ENCODE measurements around the gene MRPS5.
A peak's percentile ranks its signal among the peaks of the same experiment; 100 is the strongest.

MRPS5 gene

DNA sequence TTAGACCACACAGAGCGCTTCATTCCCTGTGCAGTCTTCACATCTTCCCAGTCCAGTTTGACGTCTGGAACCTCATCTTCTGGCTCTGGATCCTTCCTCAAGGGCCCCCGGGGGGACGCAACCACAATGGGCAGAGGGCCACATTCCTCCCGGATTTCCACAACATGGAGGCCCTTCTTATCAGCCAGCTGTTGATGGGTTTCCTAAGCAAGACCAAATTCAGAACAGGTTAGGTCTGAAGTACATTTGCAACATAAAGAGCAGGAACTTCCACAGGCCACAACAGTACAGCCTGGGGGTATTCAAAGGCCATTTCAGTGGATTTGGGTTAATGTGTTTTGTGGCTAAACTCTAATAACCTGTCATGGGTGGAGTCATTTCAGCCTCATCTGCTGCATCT, 34.2 kb downstream of the MRPS5 start:
- no peak for DNase-seq (ENCODE audit: low spot score)

DNA sequence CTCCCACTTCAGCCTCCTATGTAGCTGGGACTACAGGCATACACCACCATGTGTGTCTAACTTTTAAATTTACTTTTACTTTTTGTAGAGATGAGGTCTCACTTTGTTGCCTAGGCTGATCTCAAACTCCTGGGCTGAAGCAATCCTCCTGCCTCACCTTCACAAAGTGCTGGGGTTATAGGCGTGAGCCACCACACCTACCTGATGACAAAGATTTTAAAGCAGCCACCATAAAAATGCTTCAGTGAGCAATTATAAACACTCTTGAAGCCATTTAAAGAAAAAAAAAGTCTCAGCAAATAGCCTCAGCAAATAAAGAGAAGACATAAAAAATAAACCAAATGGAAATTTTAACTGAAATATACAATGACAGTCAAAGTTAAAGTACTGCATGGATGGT, 35.6 kb downstream of the MRPS5 start:
- no peak for DNase-seq (ENCODE audit: low spot score)

DNA sequence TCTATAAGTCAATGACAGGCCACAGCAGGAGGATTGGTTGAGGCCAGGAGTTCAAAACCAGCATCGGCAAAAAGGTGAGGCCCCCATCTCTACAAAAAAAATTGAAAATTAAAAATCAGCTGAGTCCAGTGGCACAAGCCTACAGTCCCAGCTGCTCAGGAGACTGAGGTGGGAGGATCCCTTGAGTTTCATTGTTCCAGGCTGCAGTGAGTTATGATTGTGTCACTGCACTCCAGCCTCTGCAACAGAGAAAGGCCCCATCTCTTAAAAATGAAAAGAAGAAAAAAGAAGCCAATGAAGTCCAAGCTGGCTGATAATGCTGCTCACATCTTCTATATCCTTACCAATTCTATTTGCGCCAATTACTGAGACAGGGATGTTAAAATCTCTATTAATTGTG, 39.1 kb downstream of the MRPS5 start:
- no peak for DNase-seq (ENCODE audit: low spot score)

DNA sequence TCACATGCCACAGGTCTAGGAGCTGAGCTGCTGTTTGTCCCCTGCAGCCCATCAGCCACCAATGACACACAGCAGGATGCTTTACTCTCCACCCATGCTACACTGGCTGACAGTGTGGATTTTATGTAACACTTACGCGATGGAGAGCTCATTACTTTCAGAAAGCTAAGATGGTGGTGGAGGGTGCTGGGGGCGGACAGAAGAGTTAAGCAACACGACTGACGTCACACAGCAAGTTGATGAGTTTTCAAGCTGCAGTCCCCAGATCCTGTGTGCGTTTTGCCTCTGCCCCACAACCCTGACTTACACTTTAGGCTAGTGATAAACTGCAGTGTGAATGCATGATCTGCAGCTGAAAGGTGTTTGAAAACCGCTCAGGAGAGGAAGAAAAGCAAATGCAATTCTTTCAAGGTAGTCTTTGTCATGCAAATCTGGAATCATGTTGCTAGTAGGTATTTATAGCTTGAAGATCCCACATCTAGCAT, 42.4 kb downstream of the MRPS5 start:
- peak; percentile 6 for DNase-seq (ENCODE audit: low spot score)

DNA sequence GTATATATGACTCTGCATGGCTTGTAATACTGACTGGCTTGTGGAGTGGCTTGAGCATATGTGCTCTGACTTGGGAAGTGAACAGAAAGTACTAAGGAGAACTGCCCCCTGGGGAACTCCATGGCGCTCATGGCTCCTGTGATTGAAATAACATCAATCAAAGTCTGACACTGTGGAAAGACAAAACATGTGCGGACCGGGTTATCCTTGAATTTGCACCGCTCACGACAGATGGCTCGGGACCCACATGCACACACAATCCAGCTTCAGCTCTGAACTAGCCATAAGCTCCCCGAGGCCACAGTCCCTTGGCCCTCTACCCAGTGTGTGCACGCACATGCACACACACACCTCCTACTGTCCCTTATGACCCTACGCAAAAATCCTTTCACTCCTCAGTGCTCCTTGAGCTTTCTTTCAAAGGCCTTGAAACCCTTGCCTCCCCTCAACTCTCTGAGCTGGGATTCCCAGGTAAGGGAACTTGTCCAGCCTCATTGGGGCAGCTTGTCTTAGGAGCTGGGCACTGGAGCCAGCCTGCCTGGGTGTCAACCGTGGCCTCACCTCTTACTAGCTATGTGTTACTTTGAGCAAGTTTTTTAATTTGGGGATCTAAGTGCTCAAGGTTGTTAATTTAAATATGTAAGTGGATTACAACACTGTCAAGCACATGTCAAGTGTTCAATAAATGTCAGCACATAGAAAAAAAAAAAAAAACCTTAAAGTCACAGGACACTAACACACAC, 43.6 kb downstream of the MRPS5 start:
- DNase-seq (ENCODE audit: low spot score) = peak; percentile 16

DNA sequence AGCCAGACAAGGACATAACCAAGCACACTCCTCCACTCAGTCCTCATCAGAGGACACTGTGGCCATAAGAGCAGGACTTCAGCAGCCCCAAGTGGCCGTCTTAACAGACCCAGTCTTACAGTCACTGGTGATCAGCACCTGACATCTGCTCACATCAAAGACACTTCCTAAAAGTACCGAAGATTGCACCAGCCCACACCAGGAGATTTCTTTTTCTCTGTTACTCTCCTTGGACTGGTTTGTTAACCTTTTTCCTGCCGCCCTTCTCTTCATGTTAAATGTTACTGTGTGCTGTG, 44.1 kb downstream of the MRPS5 start:
- DNase-seq (ENCODE audit: low spot score) = peak; percentile 79

DNA sequence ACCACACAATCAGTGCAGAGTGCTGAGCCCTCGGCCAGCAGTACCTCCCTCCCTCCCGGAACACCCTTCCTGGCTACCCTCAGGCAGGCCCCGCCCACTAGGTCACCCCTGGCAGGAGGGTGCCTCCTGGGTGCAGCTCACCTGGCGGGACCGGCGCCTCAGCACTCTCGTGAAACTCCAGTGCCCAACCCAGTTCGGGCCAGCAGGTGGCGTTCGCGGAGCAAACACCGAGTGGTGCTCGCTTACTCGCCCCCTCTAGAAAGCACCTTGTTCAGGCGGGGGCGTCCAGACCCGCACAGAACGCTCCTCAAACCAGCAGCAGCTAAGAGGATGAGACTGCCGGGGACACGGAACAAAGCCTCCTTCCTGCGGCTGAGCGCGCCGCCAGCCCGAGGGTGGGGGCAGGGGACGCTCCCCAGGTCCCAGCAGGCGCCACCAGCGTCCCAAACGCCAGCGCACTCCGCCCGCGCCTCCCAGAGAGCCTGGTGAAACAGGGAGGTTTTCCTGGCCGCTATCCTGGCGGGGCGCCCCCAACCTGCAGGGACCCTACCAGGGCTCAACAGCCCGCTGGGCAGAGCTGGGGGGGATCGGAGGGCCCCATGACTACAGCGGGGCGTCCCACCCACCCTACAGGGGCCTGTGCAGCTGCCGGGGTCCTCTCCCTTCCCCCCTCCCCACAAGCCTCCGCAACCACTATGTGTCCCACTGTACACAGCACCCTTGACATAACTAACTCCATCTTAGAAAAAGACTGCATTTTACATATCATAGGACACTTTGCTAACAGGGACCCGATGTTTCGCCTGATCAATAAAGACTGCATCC, 44.7 kb downstream of the MRPS5 start:
- DNase-seq (ENCODE audit: low spot score) = peak; percentile 78

DNA sequence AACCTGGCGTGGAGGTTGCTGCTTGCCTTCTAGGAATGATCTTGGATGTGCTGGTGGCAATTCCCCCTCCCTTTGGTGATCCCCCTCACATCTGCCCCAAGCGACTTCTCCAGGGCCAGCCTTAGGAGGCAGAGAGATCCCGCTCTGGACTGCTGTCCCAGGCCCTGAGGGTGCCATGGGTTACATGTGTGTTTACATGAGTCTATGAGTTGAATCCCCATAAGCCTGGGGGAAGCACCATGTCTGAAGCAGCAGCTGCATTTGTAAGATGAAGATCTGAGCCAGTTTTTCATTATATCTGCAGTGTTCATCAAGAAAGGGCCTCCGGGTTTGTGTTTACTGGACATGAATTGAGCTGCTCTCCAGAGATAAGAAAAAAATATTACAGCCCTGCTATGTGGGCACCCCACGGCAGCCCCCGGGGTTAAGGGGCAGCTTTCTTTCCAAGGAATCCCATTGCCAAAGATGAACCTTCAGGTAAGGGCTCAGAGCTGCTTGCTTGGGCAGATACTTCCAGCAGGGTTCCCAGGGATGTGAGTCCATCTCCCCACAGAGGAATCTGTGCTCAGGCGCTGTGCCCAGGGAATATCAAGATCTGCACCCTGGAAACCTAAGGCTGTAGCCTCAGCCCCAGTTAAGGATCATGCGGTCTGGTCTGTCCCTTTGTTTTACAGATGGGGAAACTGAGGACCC, 46.0 kb downstream of the MRPS5 start:
- no peak for DNase-seq (ENCODE audit: low spot score)

DNA sequence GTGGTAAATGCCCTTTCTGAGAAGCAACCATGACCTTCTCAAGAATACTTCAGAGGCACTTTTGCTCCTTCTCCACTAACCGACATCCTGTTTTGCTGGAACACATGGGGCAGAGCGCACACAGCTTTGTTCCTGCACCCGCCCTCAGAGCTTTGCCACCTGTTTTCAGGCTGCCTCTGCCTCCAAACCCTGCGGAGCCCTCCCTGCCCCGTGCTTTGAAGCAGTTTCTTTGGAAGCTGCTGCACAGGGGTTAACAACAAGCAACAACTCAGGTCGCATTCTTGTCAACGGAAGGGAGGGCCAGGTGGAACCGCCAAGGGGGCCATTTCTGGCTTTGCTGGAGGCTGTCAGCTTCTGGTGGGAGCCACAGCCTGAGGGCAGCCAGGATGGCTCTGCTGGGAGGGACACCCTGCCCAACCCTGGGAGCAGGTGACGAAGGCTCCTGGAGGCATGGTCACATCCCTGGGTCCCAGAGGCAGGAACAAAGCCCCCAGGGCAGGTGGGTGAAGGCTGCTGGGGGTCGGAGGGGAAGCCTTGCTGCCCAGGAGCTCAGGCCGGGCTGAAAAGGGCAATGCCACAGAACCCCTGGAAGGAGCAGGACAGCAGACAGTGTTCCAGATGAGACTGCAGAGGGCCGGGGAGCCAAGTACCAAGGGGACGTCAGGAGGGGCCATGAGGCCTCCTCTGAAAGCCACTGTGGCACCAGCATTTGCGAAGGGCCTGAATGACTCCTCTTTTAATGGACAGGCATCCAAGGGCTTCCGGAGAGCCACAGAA, 46.8 kb downstream of the MRPS5 start:
- DNase-seq (ENCODE audit: low spot score) = no peak

DNA sequence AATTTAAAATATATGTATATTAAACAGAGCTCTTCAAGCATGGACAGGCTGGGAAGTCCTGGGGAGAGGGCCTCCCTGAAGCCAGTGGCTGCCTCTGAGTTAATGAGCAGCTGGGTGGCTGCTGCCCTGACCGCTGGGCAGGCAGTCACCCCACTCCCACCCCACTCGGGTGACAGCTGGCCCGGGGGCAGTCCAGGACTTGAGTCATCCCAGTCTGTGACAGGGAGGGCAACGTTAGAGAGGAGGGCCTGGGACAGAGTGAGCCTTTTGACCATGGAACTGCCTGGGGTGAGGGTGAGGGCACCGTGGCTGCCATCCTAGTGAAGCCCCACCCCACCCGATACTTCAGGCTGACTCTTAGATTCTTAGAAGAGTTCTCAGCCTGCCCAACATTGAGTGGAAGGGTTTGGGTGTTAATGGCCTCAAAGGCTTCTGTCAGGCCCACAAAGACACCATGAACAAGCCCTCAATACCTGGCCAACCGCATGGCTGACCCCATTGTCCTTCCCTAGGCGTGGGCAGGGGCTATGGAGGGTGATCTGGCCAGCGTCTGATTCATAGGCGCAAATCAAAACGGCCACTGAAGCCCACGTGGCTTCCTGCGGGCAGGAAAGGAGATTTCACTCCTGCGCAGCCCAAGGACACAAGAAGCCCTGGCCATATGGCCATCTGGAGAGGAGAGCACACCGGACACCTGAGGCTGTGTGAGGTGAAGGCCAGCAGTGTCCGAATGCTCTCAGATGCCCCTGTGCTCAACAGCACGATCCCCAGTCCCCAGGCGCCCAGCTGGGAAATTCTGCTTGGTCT, 47.5 kb downstream of the MRPS5 start:
- peak; percentile 96 for DNase-seq (ENCODE audit: low spot score)

DNA sequence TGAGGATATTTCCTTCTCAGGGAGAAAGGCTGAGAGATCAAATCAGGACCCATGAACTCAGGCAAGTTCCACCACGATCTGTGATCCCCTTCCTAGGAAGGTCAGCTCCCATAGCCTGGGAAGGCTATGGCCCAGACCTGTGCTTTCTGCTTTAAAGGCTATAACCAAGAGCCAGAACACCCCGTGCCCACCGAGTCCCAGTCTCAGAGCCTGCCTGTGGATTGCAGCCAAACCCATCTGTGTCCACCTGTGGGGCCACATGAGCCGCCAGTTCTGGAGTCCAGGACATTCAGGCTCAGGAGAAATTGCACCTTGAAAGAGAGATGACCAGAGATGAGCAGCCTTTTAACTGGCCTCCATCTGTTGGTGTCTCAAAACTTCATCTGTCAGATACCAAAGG, 49.2 kb downstream of the MRPS5 start:
- no peak for DNase-seq (ENCODE audit: low spot score)

DNA sequence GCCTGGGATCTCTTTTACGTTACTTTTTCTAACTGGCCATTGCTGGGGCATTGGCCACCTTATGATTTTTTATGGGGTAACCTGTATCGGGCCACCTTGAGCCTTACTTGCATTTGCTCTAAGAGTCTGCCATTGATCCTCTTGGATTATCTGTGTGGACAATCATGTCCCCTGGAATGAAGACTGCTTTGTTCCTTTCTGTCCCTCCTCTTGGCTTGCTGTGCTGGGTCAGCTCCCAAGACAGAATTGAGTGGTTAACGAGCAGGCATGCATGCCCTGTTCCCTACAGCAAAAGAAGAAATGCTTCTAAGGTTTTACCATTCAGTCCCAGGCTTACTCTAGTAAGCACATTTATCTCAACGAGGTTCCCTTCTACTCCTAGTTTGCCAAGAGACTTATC, 49.8 kb downstream of the MRPS5 start:
- DNase-seq (ENCODE audit: low spot score) = peak; percentile 81

DNA sequence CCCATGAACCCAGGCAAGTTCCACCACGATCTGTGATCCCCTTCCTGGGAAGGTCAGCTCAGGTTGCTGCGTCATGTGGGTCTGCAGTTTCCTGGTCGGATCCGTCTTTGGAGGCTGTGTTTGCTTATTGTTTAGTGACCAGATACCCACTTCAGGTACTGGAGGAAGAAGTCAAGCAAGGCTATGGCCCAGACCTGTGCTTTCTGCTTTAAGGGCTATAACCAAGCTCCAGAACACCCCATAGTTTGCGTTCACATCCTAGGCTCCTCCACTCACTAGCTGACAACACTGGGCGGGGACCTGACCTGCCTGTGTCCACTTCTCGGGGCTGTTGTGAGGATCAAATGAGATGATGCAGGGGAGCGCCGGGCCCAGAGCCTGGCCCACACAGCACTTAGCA, 52.1 kb downstream of the MRPS5 start:
- no peak for DNase-seq (ENCODE audit: low spot score)

DNA sequence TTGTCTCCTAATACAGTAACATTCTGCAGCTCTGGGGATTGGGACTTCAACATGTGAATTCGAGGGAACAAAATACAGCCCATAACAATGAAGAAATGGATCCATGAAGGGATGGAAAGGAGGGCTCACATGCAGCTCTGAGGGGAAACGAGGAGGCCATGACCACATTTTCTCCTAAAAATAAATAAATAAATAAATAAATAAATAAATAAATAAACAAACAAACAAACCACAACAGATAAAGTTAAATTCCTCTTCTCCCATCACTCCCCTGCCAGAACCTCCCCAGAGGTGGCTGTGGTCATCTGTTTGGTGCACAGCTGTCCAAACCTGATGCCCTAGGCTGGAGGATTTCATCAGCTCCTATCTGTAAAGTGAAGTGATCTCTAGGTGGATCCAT, 53.4 kb downstream of the MRPS5 start:
- no peak for DNase-seq (ENCODE audit: low spot score)

DNA sequence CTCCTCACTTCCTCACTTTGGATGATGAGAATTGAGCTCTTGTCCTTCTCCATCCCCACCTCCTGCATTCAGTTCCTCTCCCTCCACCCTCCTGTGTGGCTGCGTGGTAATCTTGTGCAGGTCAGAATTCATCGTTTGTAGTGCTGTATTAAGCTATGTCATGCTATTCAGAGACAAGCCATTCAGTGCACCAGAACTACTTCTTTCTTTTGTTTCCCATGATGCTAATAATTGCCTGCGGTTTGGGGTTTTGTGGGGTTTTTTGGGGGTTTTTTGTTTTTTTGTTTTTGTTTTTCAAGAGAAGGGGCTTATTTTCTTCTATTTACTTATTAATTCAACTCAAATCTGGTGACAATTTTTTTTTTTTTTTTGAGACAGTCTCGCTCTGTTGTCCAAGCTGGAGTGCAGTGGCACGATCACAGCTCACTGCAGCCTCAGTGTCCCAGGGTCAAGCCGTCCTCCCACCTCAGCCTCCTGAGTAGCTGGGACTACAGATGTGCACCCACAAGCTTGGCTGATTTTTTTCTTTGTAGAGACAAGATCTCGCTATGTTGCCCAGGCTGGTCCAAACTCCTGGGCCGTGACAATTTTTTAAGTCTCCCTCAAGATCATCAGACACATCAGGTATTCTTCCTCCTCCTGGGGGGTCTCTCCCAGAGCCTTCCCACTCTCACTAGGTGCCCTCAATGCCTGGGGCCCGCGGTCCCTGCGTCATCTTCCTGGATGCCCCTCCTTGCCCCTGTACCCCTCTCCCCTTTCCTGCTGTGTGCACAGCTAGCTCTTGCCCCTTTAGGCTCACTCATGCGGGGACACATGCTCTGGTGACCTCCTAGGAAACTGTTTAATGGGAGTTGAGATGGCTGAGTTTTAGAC, 58.3 kb downstream of the MRPS5 start:
- DNase-seq (ENCODE audit: low spot score) = peak; percentile 47

DNA sequence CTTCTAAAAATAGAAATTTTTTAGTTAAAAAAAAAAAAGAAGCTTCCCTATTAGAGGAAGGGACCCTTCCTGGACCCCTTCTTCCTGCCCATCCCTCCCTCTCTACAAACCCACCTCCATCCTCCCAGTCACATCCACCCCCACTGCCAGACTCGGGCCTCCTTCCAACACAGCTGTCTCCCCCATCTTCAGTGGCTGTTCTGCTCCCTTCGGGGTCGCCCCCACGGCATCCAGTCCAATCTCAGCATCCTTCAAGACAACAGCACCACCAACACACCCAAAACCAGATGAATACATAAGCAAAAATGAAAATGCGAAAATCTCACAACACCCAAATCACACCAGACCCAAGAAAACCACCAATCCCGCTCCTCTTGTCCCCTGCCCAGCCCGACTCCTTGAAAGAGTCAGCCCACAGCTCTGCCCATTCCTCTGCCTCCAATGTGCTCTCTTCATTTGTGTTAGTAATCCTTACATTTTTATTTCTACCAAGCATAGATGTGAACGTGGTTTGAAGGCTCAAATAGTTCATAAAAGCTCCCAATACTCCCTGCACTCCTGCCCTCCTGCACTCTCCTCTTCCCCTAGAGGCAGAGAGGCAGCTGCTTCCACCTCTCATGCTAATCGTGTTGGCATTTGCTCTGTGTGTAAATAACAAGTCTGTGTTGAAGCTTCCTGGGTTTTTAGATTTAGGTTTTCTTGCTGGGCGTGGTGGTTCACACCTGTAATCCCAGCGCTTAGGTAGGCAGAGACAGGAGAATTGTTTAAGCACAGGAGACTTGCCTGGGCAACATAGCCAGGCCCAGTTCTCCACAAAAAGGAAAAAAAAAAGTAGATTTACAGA, 59.1 kb downstream of the MRPS5 start:
- DNase-seq (ENCODE audit: low spot score) = peak; percentile 61

DNA sequence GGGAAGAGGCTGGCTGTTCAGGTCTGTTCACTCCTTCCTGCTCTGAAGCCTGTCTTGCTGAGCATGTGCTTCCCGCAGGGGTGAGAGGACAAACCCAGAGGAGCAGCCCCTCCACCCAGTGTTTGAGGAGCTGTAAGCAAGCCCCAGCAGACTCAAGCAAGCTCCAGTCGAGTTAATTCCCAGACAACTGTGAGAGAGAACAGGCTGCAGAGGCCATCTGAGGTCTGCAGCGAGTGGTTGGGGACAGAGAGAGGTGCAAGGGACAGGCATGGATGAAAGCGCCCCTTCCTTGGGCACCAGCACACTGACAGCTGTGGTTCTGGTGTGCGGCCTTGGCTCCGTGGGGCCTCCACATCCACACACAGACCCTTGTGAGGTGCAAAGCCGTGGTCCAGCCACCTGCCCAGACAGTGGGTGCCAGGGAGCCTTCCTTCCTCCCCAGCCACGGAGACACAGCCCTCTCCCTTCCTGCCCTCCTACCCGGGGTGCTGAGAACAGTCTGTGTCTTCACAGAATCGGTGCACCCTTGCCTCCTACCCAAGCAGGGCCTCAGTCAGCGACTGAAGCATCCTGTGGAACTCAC, 59.9 kb downstream of the MRPS5 start:
- peak; percentile 38 for DNase-seq (ENCODE audit: low spot score)

DNA sequence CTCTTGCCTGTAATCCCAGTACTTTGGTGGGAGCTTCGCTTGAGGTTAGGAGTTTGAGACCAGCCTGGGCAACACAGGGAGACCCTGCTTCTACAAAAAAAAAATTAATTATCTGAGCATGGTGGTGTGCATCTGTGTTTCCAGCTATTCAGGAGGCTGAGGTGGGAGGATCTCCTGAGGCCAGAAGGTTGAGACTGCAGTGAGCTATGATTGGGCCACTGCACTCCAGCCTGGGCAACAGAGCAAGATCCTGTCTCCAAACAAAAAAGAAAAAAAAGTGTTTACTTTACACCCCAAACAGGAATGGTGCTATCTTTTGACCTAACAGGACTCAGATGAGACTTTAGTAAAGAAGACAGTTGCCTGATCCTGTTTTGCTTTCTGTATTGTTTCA, 60.5 kb downstream of the MRPS5 start:
- DNase-seq (ENCODE audit: low spot score) = no peak

Measured in globus pallidus (tissue), 1 donor.